Glomerular visceral epithelial cell (primary cell): ENCODE results near the gene PAX5.
"Not testable (repeated sequence)": the region's sequence is repeated elsewhere in the genome, so short reads cannot be mapped to it uniquely, and the experiment has no call there.

ENCODE experiments used
- DNase-seq: peaks from one replicate; pipeline ENCODE4 v3.0.0-alpha.2; 2016; ENCODE audit errors: extremely low spot score

PAX5 gene

GRCh38 chr9:36878986-36879982 is 154.8 kb downstream of the PAX5 start:
- DNase-seq, result no peak

DNA sequence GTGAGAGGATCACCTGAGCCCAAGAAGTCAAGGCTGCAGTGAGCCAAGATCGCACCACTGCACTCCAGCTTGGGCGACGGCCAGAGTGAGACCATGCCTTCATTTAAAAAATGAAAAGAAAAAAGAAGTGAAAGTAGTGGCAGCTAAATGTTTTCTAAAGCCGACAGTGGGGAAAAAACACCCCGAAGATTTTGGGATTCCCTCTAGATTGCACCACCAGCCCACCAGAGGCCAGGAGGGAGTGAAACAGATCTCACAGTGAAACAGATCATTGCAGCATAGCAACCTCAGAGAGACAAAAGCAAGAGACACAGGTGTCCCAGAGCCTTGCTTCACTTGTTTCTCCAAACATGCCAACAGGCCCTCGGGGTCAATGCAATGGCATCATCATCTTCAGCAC is 156.8 kb downstream of the PAX5 start:
- no peak for DNase-seq

GRCh38 chr9:36876056-36876455 is 158.0 kb downstream of the PAX5 start:
- no peak for DNase-seq

DNA sequence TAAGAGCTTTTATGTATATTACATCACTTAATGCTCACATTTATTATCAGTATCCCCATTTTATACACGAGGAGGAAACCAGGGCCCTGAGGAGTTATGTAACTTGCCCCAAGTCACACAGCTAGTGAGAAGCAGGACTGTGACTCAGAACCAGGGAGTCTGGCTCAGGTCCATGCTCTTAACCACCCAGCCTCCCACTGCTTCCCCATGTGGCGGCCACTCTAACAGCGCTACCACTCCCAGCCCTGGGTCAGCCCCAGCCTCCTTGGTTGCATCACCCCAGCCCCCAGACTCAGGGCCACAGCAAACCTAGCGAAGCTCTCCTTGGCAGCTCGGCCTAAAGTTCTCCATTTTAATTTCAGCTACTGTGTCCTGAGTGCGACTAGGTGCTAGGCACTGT is 159.1 kb downstream of the PAX5 start:
- no peak for DNase-seq

DNA sequence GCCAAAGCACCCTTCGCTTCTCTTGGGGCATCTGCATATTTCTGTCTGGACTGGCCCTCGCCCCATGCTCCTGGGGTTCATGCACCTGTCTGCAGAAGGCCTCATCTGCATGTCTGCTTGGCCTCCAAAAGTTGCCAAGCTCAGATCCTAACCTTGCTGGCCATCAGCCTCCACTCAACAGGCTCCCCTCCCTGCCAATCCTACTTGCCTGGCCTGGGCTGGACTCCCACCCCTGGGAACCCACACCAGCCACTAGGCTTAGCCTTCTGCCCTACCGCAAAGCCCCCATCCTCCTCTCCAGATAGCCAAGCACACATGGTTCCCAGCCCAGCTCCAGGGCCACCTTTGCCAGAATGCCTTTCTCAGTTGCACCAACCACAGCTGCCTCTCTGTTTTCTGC is 159.8 kb downstream of the PAX5 start:
- no peak for DNase-seq

DNA sequence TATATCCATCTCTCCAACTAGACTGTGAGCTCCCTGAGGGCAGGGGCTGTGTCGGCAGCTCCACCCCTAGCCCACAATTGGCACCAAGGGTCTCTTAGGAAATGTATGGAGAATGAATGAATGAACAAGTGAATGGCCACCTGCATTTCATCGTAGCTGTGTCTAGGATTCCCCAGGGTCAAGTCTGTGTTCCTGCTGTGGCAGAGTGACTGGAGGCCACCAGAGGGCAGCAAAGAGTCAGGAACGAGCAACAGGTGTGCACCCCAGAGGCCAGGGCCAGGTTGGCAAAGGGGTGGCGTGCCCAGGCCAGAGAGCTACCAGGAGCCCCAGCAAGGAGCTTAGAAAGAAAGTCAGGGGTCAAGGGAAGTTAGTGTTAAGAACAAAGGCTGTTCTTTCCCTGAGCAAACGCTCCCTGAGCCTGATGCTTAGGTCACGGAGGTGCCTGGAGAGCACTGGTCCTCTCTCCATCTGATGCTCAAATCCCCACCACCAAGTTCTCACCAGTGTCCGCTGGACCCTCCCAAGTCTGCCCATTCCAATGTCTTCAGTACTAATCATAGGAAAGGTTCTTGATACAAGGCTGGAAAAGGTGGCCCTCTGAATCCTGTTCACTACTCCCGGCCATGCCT is 160.7 kb downstream of the PAX5 start:
- DNase-seq, result peak; percentile 62

GRCh38 chr9:36872641-36873040 is 161.4 kb downstream of the PAX5 start:
- DNase-seq, result no peak

DNA sequence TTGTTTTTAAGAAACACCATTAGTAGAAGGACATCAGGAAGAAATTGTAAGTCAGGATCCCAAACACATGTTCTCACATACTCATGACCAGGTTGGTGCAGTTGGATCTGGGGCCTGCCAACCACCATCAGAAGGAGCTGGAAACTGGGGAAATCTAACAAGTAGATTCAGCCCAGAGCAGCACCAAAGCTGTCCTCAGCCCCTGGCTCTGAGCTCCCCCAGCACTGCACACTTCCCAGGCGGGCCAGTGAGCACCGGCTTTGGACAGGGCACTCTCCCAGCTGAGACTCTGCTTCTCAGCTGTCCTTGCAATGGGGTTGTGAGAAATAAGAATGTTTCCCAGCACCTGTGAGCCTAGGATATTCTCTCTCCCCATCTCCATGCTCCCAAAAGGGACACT is 162.5 kb downstream of the PAX5 start:
- DNase-seq, result no peak

DNA sequence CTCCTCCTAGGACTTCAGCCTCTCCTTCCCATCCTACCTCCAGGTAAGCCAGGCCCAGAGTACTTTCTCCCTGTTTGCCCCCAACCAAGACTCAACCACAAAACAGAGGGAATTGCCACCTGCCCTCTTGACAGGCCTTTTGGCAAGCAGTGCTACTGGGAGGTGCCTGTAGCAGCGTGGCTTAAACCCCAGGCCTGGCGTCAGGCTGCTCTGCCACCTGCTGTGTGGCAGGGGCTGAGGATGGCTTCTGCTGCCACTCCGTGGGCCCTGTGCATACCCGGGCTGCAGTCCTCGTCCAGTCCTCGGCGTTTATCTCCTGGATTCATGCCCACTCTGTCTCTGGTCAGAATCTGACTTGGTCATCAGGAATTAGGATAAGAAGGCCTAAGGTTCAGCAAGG is 163.1 kb downstream of the PAX5 start:
- DNase-seq, result no peak

GRCh38 chr9:36869605-36870004 is 164.5 kb downstream of the PAX5 start:
- DNase-seq, result not testable (repeated sequence)

DNA sequence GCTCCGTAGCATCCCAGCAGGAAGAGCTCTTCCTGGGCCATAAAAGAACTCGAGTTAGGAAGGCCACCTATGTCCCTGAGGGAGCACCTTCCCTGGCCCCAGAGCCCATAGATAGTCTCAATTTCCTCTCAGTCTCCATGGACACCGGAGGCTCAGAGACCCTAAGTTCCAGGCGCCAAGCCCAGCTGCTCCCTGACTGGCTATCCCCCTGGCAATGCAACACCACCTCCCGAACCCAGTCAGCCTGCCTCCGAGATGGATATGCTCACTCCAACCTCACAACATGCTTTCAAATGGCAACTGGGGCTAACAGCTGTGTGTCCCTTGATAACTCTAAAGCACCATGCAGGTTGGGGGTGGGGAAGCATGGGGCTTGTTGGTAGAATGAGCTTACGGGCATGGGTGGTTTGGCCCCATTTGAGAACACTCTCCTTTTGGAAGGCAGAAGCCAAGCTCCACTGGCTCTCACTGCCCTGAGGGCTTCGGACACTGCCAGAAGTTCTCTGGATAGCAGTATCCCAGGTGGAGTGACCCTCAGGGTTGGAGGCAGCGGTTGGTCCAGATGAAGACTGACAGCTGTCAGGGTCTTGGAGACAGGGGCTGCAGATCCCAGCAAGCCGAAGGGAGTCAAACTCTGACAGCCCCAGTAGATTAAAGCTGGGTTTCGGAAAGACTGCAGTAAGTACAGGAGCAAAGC is 165.3 kb downstream of the PAX5 start:
- DNase-seq, result no peak

DNA sequence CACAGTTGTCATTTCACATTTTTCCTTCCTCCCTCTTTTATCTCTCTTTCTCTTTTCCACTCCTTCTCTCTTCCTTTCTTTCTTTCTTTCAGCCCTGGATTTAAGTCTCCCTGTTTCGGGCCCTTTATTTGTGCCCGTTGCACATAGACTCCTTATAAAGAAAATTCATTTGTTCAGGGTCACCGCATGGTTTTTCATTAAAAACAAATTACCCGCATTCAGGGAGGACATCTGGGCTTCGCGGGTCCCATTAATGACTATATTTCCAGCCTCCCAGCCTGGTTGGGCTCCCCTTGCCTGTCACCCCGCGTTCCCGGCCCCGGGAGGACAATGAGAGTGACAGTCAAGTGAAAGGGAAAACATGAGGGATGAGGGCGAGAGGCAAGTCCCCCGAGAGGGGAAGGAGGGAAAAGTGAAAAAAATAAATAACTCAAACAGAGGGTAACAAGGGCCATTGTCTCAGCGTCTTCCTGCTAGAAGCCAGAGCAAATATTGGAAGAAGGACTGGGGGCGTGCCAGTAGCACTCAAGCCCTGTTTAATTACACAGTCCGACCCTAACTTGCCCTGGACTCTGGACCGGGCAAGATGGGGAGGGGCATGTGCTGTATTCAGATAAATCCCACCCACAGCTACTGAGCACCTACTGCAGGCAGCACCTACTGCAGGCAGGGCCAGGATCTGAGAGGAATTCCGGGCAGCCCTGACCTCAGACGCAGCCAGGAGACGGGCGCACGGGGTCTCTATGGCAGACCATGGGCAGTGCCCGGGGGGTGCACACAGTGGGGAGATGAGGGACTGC is 166.2 kb downstream of the PAX5 start:
- no peak for DNase-seq

DNA sequence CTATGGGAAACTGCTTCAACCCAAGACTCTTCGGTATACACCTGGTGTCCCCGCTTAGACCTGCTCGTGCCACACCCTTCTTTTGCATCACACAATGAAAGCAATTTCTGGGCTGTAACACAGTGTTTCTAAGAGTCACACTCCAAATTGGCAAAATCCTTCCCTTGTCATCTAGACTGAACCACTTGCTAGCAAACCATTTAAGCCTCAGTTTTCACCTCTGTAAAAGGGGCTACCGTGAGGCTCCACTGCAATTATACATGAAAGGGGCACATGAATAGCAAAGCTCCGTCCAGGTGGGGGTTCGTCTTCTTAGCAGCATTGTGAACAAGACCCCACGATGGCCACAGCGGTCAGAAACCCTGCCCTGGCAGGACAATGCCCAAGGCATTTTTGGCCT is 166.8 kb downstream of the PAX5 start:
- no peak for DNase-seq

DNA sequence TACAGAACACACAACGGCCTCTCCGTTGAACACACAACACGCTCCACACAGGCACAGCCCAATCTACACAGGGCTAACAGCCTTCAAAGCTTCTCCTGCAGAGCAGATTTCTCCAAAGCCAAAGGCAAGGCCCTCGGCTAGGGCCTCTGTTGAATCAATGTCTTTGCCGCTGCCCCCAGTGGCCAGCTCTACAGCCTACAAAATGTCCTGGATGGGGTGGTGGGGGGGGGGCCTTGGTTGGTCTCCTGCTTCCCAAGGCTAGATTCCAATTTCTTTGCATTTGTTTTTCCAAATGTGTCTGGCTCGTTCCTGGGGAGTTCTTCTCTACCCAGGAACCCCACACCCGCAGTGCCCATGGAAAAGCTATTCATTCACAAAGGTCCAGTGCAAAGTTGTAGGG is 167.2 kb downstream of the PAX5 start:
- no peak for DNase-seq

GRCh38 chr9:36865731-36866635 is 168.1 kb downstream of the PAX5 start:
- no peak for DNase-seq

GRCh38 chr9:36864491-36865410 is 169.3 kb downstream of the PAX5 start:
- DNase-seq, result no peak

GRCh38 chr9:36862206-36863145 is 171.6 kb downstream of the PAX5 start:
- peak; percentile 40 for DNase-seq

DNA sequence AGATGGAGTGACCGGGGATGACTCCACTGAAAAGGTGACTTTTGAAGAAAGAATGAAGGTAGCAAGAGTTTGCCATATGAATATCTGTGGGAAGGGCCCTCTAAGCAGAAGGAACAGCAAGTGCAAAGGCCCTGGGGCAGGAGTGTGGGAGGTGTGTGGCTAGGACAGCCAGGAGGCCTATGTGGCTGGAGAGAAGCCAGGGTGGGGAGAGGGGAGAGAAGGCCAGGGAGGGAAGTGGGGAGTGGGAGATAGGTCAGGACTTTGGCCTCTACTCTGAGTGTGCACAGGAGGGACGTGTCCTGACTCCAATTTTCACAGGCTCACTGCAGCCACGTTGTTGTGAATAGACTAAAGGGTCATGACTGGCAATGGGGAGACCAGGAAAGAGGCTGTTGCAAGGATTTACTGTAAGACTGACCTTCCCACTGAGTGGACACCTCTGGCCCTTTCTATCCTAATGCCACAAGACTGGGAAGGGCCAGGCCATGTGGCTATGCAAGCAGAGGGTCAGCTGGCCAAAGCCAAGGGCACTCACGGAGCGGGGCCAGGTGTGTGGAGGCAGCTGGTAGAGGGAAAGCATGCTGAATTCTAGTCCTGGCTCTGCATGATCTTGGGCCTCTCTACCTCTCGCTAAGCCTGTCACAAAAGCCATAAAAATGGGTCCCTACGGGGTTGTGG is 172.4 kb downstream of the PAX5 start:
- no peak for DNase-seq
